ENCODE results near the gene LY6G5C.

DNA sequence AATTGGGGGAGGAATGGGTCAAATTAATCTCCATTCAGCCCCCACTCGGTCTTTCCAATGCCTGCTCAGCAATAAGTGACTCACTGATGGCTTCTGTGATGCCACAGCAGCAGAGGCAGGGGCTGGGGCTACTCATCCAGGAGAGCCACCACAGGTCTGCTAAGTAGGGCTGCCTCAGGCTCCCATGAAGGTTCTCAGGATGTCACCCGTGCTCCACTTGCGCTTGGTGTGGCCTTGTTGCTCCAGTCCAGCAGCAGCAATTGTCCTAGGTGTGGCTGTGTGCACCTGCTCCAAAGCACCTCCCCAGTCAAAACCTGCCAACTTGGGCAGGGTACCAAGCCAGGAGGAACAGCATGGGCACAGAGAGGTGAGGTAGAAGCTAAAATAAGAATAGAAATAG, 41.3 kb upstream of the LY6G5C start:
- TF ChIP-seq, protein P1, sequence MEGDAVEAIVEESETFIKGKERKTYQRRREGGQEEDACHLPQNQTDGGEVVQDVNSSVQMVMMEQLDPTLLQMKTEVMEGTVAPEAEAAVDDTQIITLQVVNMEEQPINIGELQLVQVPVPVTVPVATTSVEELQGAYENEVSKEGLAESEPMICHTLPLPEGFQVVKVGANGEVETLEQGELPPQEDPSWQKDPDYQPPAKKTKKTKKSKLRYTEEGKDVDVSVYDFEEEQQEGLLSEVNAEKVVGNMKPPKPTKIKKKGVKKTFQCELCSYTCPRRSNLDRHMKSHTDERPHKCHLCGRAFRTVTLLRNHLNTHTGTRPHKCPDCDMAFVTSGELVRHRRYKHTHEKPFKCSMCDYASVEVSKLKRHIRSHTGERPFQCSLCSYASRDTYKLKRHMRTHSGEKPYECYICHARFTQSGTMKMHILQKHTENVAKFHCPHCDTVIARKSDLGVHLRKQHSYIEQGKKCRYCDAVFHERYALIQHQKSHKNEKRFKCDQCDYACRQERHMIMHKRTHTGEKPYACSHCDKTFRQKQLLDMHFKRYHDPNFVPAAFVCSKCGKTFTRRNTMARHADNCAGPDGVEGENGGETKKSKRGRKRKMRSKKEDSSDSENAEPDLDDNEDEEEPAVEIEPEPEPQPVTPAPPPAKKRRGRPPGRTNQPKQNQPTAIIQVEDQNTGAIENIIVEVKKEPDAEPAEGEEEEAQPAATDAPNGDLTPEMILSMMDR (IDR thresholded peaks at IDR 0.05; ENCODE audit: low read depth, low read length), result no peak
- TF ChIP-seq MYC (IDR thresholded peaks at IDR 0.05; ENCODE audit: low read depth, low read length) (no peak), POLR2A (IDR thresholded peaks at IDR 0.05; ENCODE audit: extremely low read depth, insufficient read length) (no peak)

Data from NB4 (cell line).